NB4 (cell line): Measurements from ENCODE around the gene SPATA6L.

Source experiments
- DNase-seq: peaks from one replicate; pipeline ENCODE4 v3.0.0; 2010; ENCODE audit warnings: low read depth
- H3K4me3 ChIP-seq: one replicate; pipeline ENCODE4 v1.5.1; 2011; ENCODE audit warnings: mild to moderate bottlenecking, low read depth, low read length, moderate library complexity
- MYC ChIP-seq: IDR thresholded peaks from 2 replicates; pipeline ENCODE4 v1.6.1; 2011; ENCODE audit warnings: low read depth, low read length
- POLR2A ChIP-seq: IDR thresholded peaks from 2 replicates; pipeline ENCODE4 v1.6.1; 2011; ENCODE audit warnings: mild to moderate bottlenecking; ENCODE audit not compliant: insufficient read length; ENCODE audit errors: extremely low read depth
- TF ChIP-seq, protein P1 (sequence below): IDR thresholded peaks from 2 replicates; pipeline ENCODE4 v1.6.1; 2011; ENCODE audit warnings: low read depth, low read length
- TF ChIP-seq, protein P2 (sequence below): IDR thresholded peaks from one replicate; pipeline ENCODE4 v1.5.1; 2012; ENCODE audit warnings: low read depth, low read length

SPATA6L gene

DNA sequence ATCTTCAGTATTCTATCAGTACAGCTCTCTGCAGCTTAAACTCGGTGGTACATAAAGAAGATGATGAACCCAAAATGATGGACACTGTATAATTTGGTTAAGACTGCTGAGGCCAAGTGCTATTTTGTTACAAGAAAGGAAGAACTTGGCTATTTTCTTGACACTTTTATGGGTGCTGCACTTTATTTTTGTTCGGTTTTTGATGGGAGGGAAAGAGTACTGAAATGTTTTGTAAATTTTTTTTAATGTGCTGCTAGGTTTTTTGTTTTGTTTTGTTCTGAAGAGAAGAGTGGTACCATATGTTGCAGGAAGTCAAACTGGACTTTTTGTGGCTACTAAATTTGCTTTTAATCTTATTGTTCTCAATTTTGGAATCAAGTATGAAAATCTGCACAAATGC is 39.7 kb upstream of the SPATA6L start:
- no peak overlapping the region for H3K4me3 ChIP-seq
- TF ChIP-seq MYC (no peak), POLR2A (no peak)
- TF ChIP-seq, protein P1, sequence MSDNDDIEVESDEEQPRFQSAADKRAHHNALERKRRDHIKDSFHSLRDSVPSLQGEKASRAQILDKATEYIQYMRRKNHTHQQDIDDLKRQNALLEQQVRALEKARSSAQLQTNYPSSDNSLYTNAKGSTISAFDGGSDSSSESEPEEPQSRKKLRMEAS, result no peak
- TF ChIP-seq, protein P2, sequence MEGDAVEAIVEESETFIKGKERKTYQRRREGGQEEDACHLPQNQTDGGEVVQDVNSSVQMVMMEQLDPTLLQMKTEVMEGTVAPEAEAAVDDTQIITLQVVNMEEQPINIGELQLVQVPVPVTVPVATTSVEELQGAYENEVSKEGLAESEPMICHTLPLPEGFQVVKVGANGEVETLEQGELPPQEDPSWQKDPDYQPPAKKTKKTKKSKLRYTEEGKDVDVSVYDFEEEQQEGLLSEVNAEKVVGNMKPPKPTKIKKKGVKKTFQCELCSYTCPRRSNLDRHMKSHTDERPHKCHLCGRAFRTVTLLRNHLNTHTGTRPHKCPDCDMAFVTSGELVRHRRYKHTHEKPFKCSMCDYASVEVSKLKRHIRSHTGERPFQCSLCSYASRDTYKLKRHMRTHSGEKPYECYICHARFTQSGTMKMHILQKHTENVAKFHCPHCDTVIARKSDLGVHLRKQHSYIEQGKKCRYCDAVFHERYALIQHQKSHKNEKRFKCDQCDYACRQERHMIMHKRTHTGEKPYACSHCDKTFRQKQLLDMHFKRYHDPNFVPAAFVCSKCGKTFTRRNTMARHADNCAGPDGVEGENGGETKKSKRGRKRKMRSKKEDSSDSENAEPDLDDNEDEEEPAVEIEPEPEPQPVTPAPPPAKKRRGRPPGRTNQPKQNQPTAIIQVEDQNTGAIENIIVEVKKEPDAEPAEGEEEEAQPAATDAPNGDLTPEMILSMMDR, result no peak
- no peak for DNase-seq

DNA sequence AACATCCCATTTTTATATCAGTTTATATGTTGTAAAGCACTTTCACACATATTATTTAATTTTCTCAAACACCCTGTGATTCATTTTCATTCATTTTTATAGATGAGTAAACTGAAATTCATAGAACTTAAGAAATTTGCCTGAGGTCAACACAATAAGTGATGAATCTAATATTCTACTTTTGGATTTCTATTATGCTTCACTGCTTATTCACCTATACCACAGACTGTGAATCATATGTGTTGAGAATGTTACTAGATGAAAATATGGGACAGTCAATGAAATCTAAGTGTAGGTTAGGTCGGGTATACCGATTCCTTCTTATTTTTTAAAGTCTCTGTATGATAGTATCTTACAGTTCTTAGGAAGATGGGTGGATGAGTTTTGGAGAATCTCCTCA is 37.8 kb upstream of the SPATA6L start:
- TF ChIP-seq, protein P2, result no peak
- TF ChIP-seq, protein P1, result no peak
- TF ChIP-seq POLR2A (no peak), MYC (no peak)
- no peak overlapping the region for H3K4me3 ChIP-seq
- no peak for DNase-seq

DNA sequence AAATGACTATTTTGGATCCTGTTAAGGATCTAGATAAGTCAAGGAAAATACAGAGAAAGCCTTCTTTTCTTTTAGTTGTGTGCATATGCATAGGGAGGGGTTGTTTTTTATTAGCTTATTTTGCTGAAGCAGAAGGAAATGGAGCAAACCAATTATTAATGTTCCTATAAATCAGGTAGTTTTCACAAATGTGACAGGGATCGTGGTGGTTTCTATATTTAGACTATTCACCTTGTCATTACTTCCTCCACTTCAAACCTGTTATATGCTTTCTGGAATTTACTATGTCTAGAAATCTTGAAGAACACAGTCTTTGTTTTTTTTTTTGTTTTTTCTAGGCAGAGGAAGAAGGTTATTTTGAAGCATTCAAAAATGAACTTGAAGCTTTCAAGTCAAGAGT is 35.2 kb upstream of the SPATA6L start:
- no peak overlapping the region for H3K4me3 ChIP-seq
- DNase-seq, result no peak
- TF ChIP-seq MYC, result no peak
- TF ChIP-seq, protein P1, result no peak

DNA sequence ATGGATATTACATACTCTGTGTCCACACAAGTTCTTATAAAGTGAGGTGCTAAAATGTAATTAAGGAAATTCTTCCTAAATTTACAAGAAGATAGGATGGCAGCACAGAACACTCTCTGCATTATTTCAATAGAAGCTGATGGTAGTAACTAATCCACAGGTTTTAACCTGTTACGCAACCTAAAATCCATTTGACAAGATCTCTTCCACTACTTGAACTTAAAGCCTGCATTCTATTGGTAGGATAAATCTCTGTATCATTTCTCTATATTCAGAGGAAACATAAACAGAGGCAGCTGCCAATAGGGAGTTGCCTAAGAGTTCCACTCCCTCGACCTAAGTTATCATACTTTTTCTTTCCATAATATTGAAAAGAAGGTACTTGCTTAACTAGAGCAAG is 34.7 kb upstream of the SPATA6L start:
- H3K4me3 ChIP-seq, result no peak overlapping the region
- no peak for DNase-seq
- TF ChIP-seq POLR2A, result no peak
- no peak for TF ChIP-seq MYC
- TF ChIP-seq, protein P1, result no peak
- TF ChIP-seq, protein P2, result no peak

DNA sequence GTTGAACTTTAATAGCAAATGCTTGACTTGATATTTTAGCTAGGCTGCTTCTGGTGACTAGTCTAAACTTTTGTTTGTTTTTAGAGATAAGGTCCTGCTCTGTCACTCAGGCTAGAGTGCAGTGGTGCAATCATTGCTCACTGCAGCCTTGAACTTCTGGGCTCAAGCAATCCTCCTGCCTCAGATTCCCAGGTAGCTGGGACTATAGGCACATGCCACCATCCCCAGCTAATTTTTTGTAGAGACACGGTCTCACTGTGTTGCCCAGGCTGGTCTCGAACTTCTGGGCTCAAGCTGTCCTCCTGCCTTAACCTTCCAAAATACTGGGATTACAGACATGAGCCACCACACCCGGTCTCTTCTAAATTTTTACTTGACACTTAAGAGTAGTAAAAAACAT is 33.8 kb upstream of the SPATA6L start:
- DNase-seq, result no peak
- no peak for TF ChIP-seq MYC
- TF ChIP-seq POLR2A, result no peak
- TF ChIP-seq, protein P2, result no peak
- TF ChIP-seq, protein P1, result no peak
- H3K4me3 ChIP-seq, result no peak overlapping the region

DNA sequence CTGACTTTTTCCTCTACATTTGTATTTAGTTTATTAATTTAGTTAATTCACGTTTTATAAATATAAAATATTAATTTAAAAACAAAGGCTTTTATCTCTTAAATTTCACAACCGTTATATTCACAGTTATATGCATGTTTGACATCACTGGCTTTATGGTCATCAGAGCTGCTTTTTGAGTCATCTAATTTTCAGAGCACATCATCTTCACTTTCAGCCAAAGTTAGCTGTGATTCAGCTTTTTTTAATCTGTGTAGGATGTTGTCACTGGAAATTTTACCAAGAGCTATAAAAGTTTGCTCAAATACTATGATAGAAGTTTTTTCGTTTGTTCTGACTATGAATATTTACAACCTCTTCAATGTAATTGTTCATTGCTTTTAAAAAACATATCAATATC is 25.5 kb upstream of the SPATA6L start:
- TF ChIP-seq, protein P1, result no peak
- TF ChIP-seq MYC, result no peak
- TF ChIP-seq, protein P2, result no peak
- no peak overlapping the region for H3K4me3 ChIP-seq
- no peak for DNase-seq
